SK-N-SH (cell line): ENCODE results near the gene CCDC28A.

Experiments
- EP300 ChIP-seq, 2 experiments: IDR thresholded peaks; 2 replicates each; pipeline versions ENCODE4 v1.4.0 to v1.6.1; 2012; ENCODE audit warnings: borderline replicate concordance in 1 of 2, low read depth in 1 of 2, low read length in 1 of 2
- FOXJ3 ChIP-seq: sonication (generic); formaldehyde crosslinking; IDR thresholded peaks from 2 replicates; pipeline ENCODE4 v1.5.1; 2020; ENCODE audit warnings: mild to moderate bottlenecking, missing genetic modification reagents
- GABPA ChIP-seq: IDR thresholded peaks from 2 replicates; pipeline ENCODE4 v1.4.0; 2012; ENCODE audit warnings: low read depth, mild to moderate bottlenecking
- MEF2A ChIP-seq: IDR thresholded peaks from 2 replicates; pipeline ENCODE4 v1.4.0; 2012; ENCODE audit warnings: low read depth, borderline replicate concordance
- NFIC ChIP-seq: IDR thresholded peaks from 2 replicates; pipeline ENCODE4 v1.4.0; 2012; ENCODE audit warnings: borderline replicate concordance
- POLR2AphosphoS5 ChIP-seq: IDR thresholded peaks from 2 replicates; pipeline ENCODE4 v1.6.1; 2012; ENCODE audit warnings: low read depth, low read length
- RAD21 ChIP-seq: IDR thresholded peaks from 2 replicates; pipeline ENCODE4 v1.6.1; 2012; ENCODE audit warnings: mild to moderate bottlenecking, low read length
- RCOR1 ChIP-seq: fragments of 150-350 bp; IDR thresholded peaks from 2 replicates; pipeline ENCODE4 v1.6.1; 2017; ENCODE audit warnings: antibody characterized with exemption, low read length
- SMC3 ChIP-seq: IDR thresholded peaks from 2 replicates; pipeline ENCODE4 v1.6.1; 2012; ENCODE audit warnings: low read depth, low read length, improper control_type of control experiment
- TAF1 ChIP-seq: IDR thresholded peaks from 2 replicates; pipeline ENCODE4 v1.6.1; 2012; ENCODE audit warnings: low read depth, mild to moderate bottlenecking, low read length, moderate library complexity, borderline replicate concordance
- YY1 ChIP-seq: IDR thresholded peaks from 2 replicates; pipeline ENCODE4 v1.4.0; 2012; ENCODE audit warnings: low read depth, mild to moderate bottlenecking
- TF ChIP-seq, protein P1 (sequence below): fragments of 150-350 bp; IDR thresholded peaks from 2 replicates; pipeline ENCODE4 v1.6.1; 2017; ENCODE audit warnings: antibody characterized with exemption, low read length, low read depth, borderline replicate concordance
- TF ChIP-seq, protein P2 (sequence below): fragments of 200-600 bp; sonication (generic); IDR thresholded peaks from 2 replicates; pipeline ENCODE4 v1.6.1; 2017; ENCODE audit warnings: antibody characterized with exemption, mild to moderate bottlenecking, moderate library complexity
- TF ChIP-seq, protein P3 (sequence below): IDR thresholded peaks from 2 replicates; pipeline ENCODE4; 2012

DNA sequence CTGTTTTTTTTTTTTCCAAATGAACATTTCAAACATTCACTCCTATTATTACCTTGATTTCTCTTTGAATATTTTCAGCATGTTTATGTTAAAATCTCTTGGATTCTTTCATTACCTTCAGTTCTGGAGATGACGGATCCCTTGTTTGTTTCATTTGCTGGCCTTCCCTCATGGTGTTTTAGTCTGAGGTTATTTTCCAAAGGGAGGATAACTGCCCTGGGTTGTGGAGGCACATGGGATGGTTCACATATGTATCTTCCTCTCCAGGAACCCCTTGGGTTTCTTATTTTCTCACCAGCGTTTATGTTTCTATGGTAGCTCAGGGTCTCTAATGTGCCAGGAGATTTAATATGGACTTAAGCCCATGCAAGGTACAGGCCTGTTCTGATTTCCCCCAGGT lies 58.6 kb downstream of the CCDC28A start:
- TF ChIP-seq, protein P1, sequence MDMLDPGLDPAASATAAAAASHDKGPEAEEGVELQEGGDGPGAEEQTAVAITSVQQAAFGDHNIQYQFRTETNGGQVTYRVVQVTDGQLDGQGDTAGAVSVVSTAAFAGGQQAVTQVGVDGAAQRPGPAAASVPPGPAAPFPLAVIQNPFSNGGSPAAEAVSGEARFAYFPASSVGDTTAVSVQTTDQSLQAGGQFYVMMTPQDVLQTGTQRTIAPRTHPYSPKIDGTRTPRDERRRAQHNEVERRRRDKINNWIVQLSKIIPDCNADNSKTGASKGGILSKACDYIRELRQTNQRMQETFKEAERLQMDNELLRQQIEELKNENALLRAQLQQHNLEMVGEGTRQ, result no peak
- TF ChIP-seq TAF1 (no peak), POLR2AphosphoS5 (no peak), SMC3 (no peak), RAD21 (no peak), RCOR1 (no peak), YY1 (no peak), EP300 (IDR thresholded peaks at IDR 0.05; ENCODE audit: borderline replicate concordance in 1 of 2, low read depth in 1 of 2, low read length in 1 of 2) (no peak), MEF2A (no peak), NFIC (no peak), GABPA (no peak), FOXJ3 (no peak)
- TF ChIP-seq, protein P2, sequence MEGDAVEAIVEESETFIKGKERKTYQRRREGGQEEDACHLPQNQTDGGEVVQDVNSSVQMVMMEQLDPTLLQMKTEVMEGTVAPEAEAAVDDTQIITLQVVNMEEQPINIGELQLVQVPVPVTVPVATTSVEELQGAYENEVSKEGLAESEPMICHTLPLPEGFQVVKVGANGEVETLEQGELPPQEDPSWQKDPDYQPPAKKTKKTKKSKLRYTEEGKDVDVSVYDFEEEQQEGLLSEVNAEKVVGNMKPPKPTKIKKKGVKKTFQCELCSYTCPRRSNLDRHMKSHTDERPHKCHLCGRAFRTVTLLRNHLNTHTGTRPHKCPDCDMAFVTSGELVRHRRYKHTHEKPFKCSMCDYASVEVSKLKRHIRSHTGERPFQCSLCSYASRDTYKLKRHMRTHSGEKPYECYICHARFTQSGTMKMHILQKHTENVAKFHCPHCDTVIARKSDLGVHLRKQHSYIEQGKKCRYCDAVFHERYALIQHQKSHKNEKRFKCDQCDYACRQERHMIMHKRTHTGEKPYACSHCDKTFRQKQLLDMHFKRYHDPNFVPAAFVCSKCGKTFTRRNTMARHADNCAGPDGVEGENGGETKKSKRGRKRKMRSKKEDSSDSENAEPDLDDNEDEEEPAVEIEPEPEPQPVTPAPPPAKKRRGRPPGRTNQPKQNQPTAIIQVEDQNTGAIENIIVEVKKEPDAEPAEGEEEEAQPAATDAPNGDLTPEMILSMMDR, result no peak
- TF ChIP-seq, protein P3, sequence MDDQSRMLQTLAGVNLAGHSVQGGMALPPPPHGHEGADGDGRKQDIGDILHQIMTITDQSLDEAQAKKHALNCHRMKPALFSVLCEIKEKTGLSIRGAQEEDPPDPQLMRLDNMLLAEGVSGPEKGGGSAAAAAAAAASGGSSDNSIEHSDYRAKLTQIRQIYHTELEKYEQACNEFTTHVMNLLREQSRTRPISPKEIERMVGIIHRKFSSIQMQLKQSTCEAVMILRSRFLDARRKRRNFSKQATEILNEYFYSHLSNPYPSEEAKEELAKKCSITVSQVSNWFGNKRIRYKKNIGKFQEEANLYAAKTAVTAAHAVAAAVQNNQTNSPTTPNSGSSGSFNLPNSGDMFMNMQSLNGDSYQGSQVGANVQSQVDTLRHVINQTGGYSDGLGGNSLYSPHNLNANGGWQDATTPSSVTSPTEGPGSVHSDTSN, result no peak
